GM23338 (cell line): Measurements from ENCODE around the gene OLFML2B. TPM values are rescaled to one million over a fixed set of nuclear protein-coding genes. Genes with fewer than 3 reads are reported as not detected.

Experiments
- ATAC-seq: fragments of 200-7000 bp; cut with Tn5 transposase; 3 replicates; pipeline ENCODE4 v1.9.1; 2020
- DNase-seq: peaks from one replicate; pipeline ENCODE4 v3.0.0-alpha.2; 2015; ENCODE audit warnings: low spot score
- H2AFZ ChIP-seq: fragments of 200-600 bp; sonication (generic); 2 replicates; pipeline ENCODE4 v1.8.0; 2016; ENCODE audit warnings: antibody characterized with exemption, mild to moderate bottlenecking, moderate library complexity
- H3F3A ChIP-seq: fragments of 200-600 bp; sonication (generic); replicated peaks from 2 replicates; pipeline ENCODE4 v1.8.0; 2017; ENCODE audit warnings: antibody characterized with exemption, mixed run types, low read depth
- H3K27ac ChIP-seq: fragments of 200-600 bp; sonication (generic); 2 replicates; pipeline ENCODE4 v1.6.1; 2016; ENCODE audit warnings: low read depth
- H3K27me3 ChIP-seq: fragments of 200-600 bp; sonication (generic); 2 replicates; pipeline ENCODE4 v1.8.0; 2016; ENCODE audit warnings: mild to moderate bottlenecking, mixed run types, moderate library complexity; ENCODE audit not compliant: insufficient read depth
- H3K36me3 ChIP-seq: fragments of 200-600 bp; sonication (generic); 2 replicates; pipeline ENCODE4 v1.8.0; 2016; ENCODE audit warnings: mild to moderate bottlenecking; ENCODE audit not compliant: insufficient read depth
- H3K4me1 ChIP-seq: fragments of 200-600 bp; sonication (generic); 2 replicates; pipeline ENCODE4 v1.8.0; 2016; ENCODE audit warnings: mild to moderate bottlenecking, moderate library complexity; ENCODE audit not compliant: insufficient read depth
- H3K4me2 ChIP-seq: fragments of 200-600 bp; sonication (generic); 2 replicates; pipeline ENCODE4 v1.7.1; 2017; ENCODE audit warnings: mixed run types
- H3K4me3 ChIP-seq: fragments of 200-600 bp; sonication (generic); 2 replicates; pipeline ENCODE4 v1.6.1; 2016; ENCODE audit warnings: mixed run types
- H3K79me2 ChIP-seq: fragments of 200-600 bp; sonication (generic); replicated peaks from 2 replicates; pipeline ENCODE4 v1.8.0; 2017; ENCODE audit warnings: mild to moderate bottlenecking; ENCODE audit not compliant: insufficient read depth
- H3K9me2 ChIP-seq: fragments of 200-600 bp; sonication (generic); 2 replicates; pipeline ENCODE4 v1.8.0; 2017; ENCODE audit not compliant: insufficient read depth
- H4K20me1 ChIP-seq: fragments of 200-600 bp; sonication (generic); replicated peaks from 2 replicates; pipeline ENCODE4 v1.8.0; 2017; ENCODE audit warnings: mild to moderate bottlenecking; ENCODE audit not compliant: insufficient read depth
- H3K27ac Mint-ChIP-seq: 2 replicates; pipeline ENCODE4 v1.8.0; 2020; ENCODE audit warnings: inconsistent platforms, mild to moderate bottlenecking, moderate library complexity, mixed read lengths
- H3K27me3 Mint-ChIP-seq: 3 replicates; pipeline ENCODE4 v1.8.0; 2022; ENCODE audit warnings: low read depth, mild to moderate bottlenecking, moderate library complexity, mixed read lengths, inconsistent platforms; ENCODE audit not compliant: insufficient read depth, poor library complexity
- H3K36me3 Mint-ChIP-seq: 3 replicates; pipeline ENCODE4 v1.8.0; 2021; ENCODE audit warnings: low read depth, mild to moderate bottlenecking, inconsistent platforms, moderate library complexity, mixed read lengths
- H3K4me1 Mint-ChIP-seq: 3 replicates; pipeline ENCODE4 v1.8.0; 2020; ENCODE audit warnings: mild to moderate bottlenecking, inconsistent platforms, mixed read lengths
- H3K4me3 Mint-ChIP-seq: 3 replicates; pipeline ENCODE4 v1.8.0; 2021; ENCODE audit warnings: moderate library complexity, mild to moderate bottlenecking, inconsistent platforms, mixed read lengths
- H3K9me3 Mint-ChIP-seq: 3 replicates; pipeline ENCODE4 v1.8.0; 2020; ENCODE audit warnings: moderate library complexity, mild to moderate bottlenecking, inconsistent platforms, mixed read lengths
- CREB1 ChIP-seq: fragments of 250-450 bp; sonication (Bioruptor Pico); IDR thresholded peaks from 2 replicates; pipeline ENCODE4 v1.5.0; 2020; ENCODE audit warnings: low read depth, mild to moderate bottlenecking, moderate library complexity
- CTCF ChIP-seq, 2 experiments: fragments of 200-600 bp in 1 of 2; sonication (generic) in 1 of 2; conservative IDR thresholded peaks; 2 replicates each; pipeline versions ENCODE4 v1.5.1 to v1.6.1; 2016 to 2017; ENCODE audit warnings: antibody characterized with exemption in 2 of 2, low read depth in 2 of 2, mild to moderate bottlenecking in 2 of 2, moderate library complexity in 1 of 2
- ETS1 ChIP-seq: IDR thresholded peaks from 2 replicates; pipeline ENCODE4 v1.6.1; 2016; ENCODE audit warnings: antibody characterized with exemption
- EZH2 ChIP-seq: fragments of 200-600 bp; sonication (generic); IDR thresholded peaks from one replicate; pipeline ENCODE4 v1.8.0; 2017; ENCODE audit warnings: antibody characterized with exemption, mild to moderate bottlenecking, low read depth; ENCODE audit not compliant: unreplicated experiment
- EZH2phosphoT487 ChIP-seq: fragments of 200-600 bp; sonication (generic); IDR thresholded peaks from one replicate; pipeline ENCODE4 v1.8.1; 2018; ENCODE audit warnings: antibody characterized with exemption; ENCODE audit not compliant: unreplicated experiment
- JUNB ChIP-seq: IDR thresholded peaks from one replicate; pipeline ENCODE4 v1.6.1; 2016; ENCODE audit warnings: antibody characterized with exemption; ENCODE audit not compliant: unreplicated experiment
- NANOG ChIP-seq: IDR thresholded peaks from 2 replicates; pipeline ENCODE4 v1.6.1; 2016; ENCODE audit warnings: antibody characterized with exemption, borderline replicate concordance
- POLR2AphosphoS5 ChIP-seq: IDR thresholded peaks from 2 replicates; pipeline ENCODE4 v1.6.1; 2016; ENCODE audit warnings: antibody characterized with exemption, low read depth
- REST ChIP-seq: IDR thresholded peaks from one replicate; pipeline ENCODE4 v1.6.1; 2018; ENCODE audit warnings: antibody characterized with exemption; ENCODE audit not compliant: unreplicated experiment
- STAT1 ChIP-seq: IDR thresholded peaks from one replicate; pipeline ENCODE4 v1.6.1; 2016; ENCODE audit warnings: antibody characterized with exemption; ENCODE audit not compliant: unreplicated experiment
- ZNF114 ChIP-seq: fragments of 250-450 bp; sonication (Bioruptor Pico); IDR thresholded peaks from 2 replicates; pipeline ENCODE4 v1.5.0; 2020; ENCODE audit warnings: mild to moderate bottlenecking, moderate library complexity
- ZNF331 ChIP-seq: fragments of 250-450 bp; sonication (Bioruptor Pico); IDR thresholded peaks from 2 replicates; pipeline ENCODE4 v1.5.0; 2020; ENCODE audit warnings: low read depth, mild to moderate bottlenecking, moderate library complexity
- ZNF462 ChIP-seq: fragments of 250-450 bp; sonication (Bioruptor Pico); IDR thresholded peaks from 2 replicates; pipeline ENCODE4 v1.5.0; 2020; ENCODE audit warnings: mild to moderate bottlenecking, moderate library complexity
- polyA plus RNA-seq: library from polyadenylated mRNA; unstranded; fragments of >200 nt; fragmentation: Nextera tagmentation; extraction: Ambion mirVana; gene quantifications from 2 replicates; pipeline ENCODE4 v1.2.1, GENCODE V29; 2016
- total RNA-seq: library from RNA; depleted of rRNA; stranded (reverse); fragments of >200 nt; shearing (Covaris generic); gene quantifications from 2 replicates; pipeline ENCODE4 v1.2.3, GENCODE V29; 2014

OLFML2B gene
- total and polyA plus RNA-seq, 2 experiments from 2014 or later = 2.9 to 4.3 TPM

- Histone ChIP-seq H3K4me1 (peaks cover 37% of the 10 kb centered on the region), H3K27ac (no peak overlapping the region), H2AFZ (no peak overlapping the region), H3K27me3 (peaks cover 8% of the 10 kb centered on the region; the same call in 1 of the 2 replicates), H3K36me3 (no peaks in the 10 kb centered on the region), H3K9me2 (no peaks in the 10 kb centered on the region), H3K4me2 (no peak overlapping the region), H4K20me1 (peaks cover 8% of the 10 kb centered on the region; the same call in 1 of the 2 replicates), H3K4me3 (no peak overlapping the region), H3F3A (peaks cover 11% of the 10 kb centered on the region; the same call in 1 of the 2 replicates), H3K79me2 (peaks cover 23% of the 10 kb centered on the region)
- TF ChIP-seq NANOG (no peak), REST (no peak), ZNF462 (CRISPR knock-in tag) (no peak), EZH2phosphoT487 (no peak), STAT1 (no peak), CREB1 (CRISPR knock-in tag) (no peak), EZH2 (no peak), CTCF (conservative IDR thresholded peaks at IDR 0.05; ENCODE audit: low read depth in 2 of 2) (no peak), ETS1 (no peak), ZNF114 (no peak), POLR2AphosphoS5 (no peak), JUNB (no peak), ZNF331 (no peak)
- Mint-ChIP-seq H3K27ac (no peak overlapping the region), H3K36me3 (peaks cover 3% of the 10 kb centered on the region), H3K27me3 (peaks cover 8% of the 10 kb centered on the region), H3K4me3 (peak overlapping the region; percentile 76; the same call in 2 of the 3 replicates), H3K4me1 (peaks cover 52% of the 10 kb centered on the region), H3K9me3 (no peaks in the 10 kb centered on the region)
- no peak for ATAC-seq
- no peak for DNase-seq
Observed at GRCh38 chr1:162068301-162068700, 44.6 kb upstream of the OLFML2B start.
